HepG2 (cell line): ENCODE measurements around the gene SH2D7. TPM values are rescaled to one million over a fixed set of nuclear protein-coding genes. Genes with fewer than 3 reads are reported as not detected.

Experiments
- ATF6 ChIP-seq: sonication (generic); formaldehyde crosslinking; conservative IDR thresholded peaks from 2 replicates; pipeline ENCODE4 v1.4.0; 2020; ENCODE audit warnings: missing genetic modification reagents
- CBX5 ChIP-seq: sonication (generic); formaldehyde crosslinking; IDR thresholded peaks from 2 replicates; pipeline ENCODE4 v1.4.0; 2020; ENCODE audit warnings: missing genetic modification reagents, borderline replicate concordance
- DNMT1 ChIP-seq: sonication (generic); formaldehyde crosslinking; IDR thresholded peaks from 2 replicates; pipeline ENCODE4 v1.5.1; 2020; ENCODE audit warnings: mild to moderate bottlenecking, missing genetic modification reagents
- DRAP1 ChIP-seq: IDR thresholded peaks from 2 replicates; pipeline ENCODE4 v1.6.1; 2016; ENCODE audit warnings: missing genetic modification reagents, missing compliant biosample characterization
- MEIS2 ChIP-seq: sonication (generic); formaldehyde crosslinking; IDR thresholded peaks from 2 replicates; pipeline ENCODE4 v1.9.0; 2021; ENCODE audit warnings: mild to moderate bottlenecking, missing genetic modification reagents
- NFKBIZ ChIP-seq: IDR thresholded peaks from 2 replicates; pipeline ENCODE4 v1.6.1; 2018; ENCODE audit warnings: missing genetic modification reagents, missing compliant biosample characterization
- SNAPC4 ChIP-seq: sonication (generic); formaldehyde crosslinking; IDR thresholded peaks from 2 replicates; pipeline ENCODE4 v1.4.0; 2020; ENCODE audit warnings: mild to moderate bottlenecking, missing genetic modification reagents
- THAP8 ChIP-seq: sonication (generic); formaldehyde crosslinking; IDR thresholded peaks from 2 replicates; pipeline ENCODE4 v1.5.1; 2020; ENCODE audit warnings: missing genetic modification reagents, mild to moderate bottlenecking, borderline replicate concordance
- ZNF20 ChIP-seq: sonication (generic); formaldehyde crosslinking; IDR thresholded peaks from 2 replicates; pipeline ENCODE4 v1.4.0; 2020; ENCODE audit warnings: mild to moderate bottlenecking, moderate library complexity, missing genetic modification reagents
- ZNF318 ChIP-seq: sonication (generic); formaldehyde crosslinking; IDR thresholded peaks from 2 replicates; pipeline ENCODE4 v1.4.0; 2020; ENCODE audit warnings: mild to moderate bottlenecking, missing genetic modification reagents
- ZNF629 ChIP-seq: sonication (generic); formaldehyde crosslinking; conservative IDR thresholded peaks from 2 replicates; pipeline ENCODE4 v1.5.0; 2020; ENCODE audit warnings: missing genetic modification reagents
- ZNF790 ChIP-seq: sonication (generic); formaldehyde crosslinking; IDR thresholded peaks from 2 replicates; pipeline ENCODE4 v1.8.0; 2022; ENCODE audit warnings: missing genetic modification reagents, mild to moderate bottlenecking, borderline replicate concordance
- polyA plus RNA-seq, 8 experiments: library from polyadenylated mRNA; depleted of rRNA in 3 of 8; stranded (reverse) in 7 of 8; unstranded in 1 of 8; fragments of >200 nt; fragmentation: Illumina TruSeq in 4 of 8; extraction: Trizol in 4 of 8; gene quantifications; 2 replicates each; pipeline versions ENCODE4 v1.2.1 to v1.2.3, GENCODE V29; 2011 to 2016; ENCODE audit warnings: low read depth in 4 of 8, missing spikeins in 1 of 8, mixed read lengths in 1 of 8; ENCODE audit not compliant: insufficient read depth in 1 of 8
- total RNA-seq, 5 experiments: library from RNA; depleted of rRNA; stranded (reverse); fragments of >200 nt; fragmentation: Illumina TruSeq; extraction: Trizol; gene quantifications; 2 replicates each; pipeline ENCODE4 v1.2.3, GENCODE V29; 2016; ENCODE audit warnings: low read depth in 1 of 5

Gene SH2D7
- total and polyA plus RNA-seq, 2 of the 13 experiments (the other 11 are each of a cell fraction or from before 2014, with no cell fraction given) = not detected

GRCh38 chr15:78077053-78077870 lies 15.1 kb upstream of the SH2D7 start, which contains the start of gene TBC1D2B (continued):
- TF ChIP-seq DNMT1 (CRISPR knock-in tag) = no peak
- TF ChIP-seq THAP8 = no peak
- TF ChIP-seq CBX5 (CRISPR knock-in tag) = no peak
- TF ChIP-seq SNAPC4 (CRISPR knock-in tag) = no peak
- TF ChIP-seq ZNF629 (CRISPR knock-in tag) = no peak
- no peak for TF ChIP-seq NFKBIZ
- no peak for TF ChIP-seq ZNF318 (CRISPR knock-in tag)
- TF ChIP-seq ATF6 (CRISPR knock-in tag) = no peak
- no peak for TF ChIP-seq DRAP1 (CRISPR knock-in tag)
- no peak for TF ChIP-seq MEIS2 (CRISPR knock-in tag)
- TF ChIP-seq ZNF20 (CRISPR knock-in tag) = no peak
- TF ChIP-seq ZNF790 = no peak
